EL (cell line): ENCODE results near the gene STARD7.
A peak's percentile ranks its signal among the peaks of the same experiment; 100 is the strongest.

ENCODE experiments used
- DNase-seq: peaks from one replicate; pipeline ENCODE4 v3.0.0-alpha.2; 2016

The STARD7 gene

DNA sequence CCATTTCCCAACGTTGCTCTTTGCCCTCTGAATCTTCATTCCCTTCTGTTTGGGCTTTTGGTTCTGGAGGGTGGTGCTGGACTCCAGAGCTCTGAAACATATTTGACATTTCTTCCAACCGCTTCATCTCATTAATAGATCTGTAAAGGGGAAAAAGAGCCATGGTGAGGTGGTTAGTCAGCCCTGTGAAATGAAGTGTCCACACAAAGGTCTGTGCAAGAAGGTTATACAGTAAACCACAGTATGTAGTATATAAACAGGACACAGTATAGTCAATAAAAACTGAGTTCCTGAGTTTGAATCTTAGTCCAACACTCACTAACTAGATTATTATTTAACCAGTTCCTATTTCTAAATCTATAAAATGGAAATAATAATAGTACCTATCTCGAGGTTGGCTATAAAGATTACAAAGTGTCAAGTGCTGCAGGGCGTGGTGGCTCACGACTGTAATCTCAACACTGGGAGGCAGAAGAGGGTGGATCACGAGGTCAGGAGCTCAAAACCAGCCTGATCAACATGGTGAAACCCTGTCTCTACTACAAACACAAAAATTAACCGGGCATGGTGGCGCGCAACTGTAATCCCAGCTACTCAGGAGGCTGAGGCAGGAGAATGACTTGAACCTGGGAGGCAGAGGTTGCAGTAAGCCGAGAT is 13.1 kb downstream of the STARD7 start:
- DNase-seq = peak; percentile 82

- DNase-seq = no peak
Observed at GRCh38 chr2:96191937-96192670, 16.5 kb downstream of the STARD7 start.

GRCh38 chr2:96188821-96189526 is 19.7 kb downstream of the STARD7 start:
- no peak for DNase-seq

DNA sequence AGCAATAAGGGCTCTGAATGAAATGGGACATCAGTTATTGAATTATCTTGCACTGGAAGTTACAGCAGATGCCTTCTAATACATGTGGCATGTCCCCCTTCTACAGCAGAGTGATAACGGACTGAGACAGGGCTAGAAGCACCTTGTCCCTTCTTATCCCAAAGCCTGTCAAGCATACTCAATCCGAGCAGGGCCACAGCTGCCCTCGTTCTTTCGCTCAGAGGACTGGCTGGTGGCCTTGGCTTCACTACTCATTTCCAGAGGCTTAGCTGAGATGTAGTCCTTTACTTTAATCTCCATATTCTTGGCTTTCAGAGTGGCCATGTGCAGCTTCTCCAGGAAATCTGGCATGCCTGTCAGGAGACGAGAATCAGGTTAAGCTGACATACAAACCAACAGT is 22.1 kb downstream of the STARD7 start:
- DNase-seq = no peak

- DNase-seq = no peak
Observed at GRCh38 chr2:96185516-96185915, 23.1 kb downstream of the STARD7 start.

- DNase-seq = no peak
Observed at GRCh38 chr2:96184989-96185388, 23.6 kb downstream of the STARD7 start.

DNA sequence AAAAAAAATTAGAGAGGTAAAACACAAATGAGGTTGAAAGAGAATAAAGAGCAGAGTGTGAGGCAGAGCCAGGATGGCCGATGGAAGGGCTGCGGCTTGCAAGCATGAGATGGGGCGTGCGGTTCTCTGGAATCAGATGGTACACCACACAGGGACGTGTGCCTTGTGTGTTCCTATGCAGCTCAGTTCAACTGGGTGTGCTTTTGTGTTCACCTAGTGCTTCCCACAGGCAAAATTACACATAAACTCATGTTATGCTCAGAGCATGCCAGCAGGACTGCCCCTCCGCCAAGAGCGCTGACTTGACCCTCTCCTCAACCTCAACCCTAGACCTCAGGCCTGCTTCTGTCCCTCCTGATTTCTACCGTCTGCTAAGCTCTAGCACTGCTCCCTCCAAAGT is 24.4 kb downstream of the STARD7 start:
- no peak for DNase-seq

DNA sequence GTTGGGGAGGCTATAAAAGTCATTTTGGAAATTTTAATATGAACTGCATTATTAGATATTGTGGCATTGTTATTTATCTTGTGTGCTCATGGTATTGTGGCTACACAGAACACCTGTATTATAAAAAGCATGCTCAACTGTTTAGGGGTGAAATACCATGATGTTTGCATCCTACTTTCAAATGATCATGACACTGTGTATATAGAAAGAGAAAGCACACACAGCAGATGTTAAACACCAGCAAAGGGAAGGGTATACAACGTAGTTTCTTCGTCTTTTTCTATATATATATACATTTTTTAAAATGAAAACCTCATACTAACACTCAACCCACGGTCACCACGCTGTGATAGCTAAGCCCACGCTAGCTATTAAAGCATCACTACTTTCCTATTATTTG is 27.1 kb downstream of the STARD7 start:
- no peak for DNase-seq

GRCh38 chr2:96180521-96180920 is 28.1 kb downstream of the STARD7 start:
- no peak for DNase-seq

GRCh38 chr2:96180002-96180401 is 28.6 kb downstream of the STARD7 start:
- no peak for DNase-seq

DNA sequence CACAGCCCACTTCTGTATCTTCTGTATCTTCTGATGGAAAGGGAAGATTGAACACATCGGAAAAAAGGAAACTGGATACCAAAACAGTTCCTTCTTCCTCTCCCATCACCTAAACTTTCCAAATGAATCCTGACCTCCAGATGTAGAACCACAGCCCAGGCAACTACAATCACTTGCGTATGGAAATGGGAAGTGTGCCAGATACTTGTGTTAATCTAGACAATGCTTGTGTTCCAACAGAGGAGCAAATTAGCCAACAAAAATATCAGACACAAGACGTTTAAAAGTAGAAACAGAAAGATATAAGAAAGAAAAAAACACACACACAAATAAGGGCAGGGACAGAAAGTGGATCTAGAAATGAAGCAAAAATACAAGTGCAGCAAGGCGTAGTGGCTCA is 32.0 kb downstream of the STARD7 start:
- no peak for DNase-seq

DNA sequence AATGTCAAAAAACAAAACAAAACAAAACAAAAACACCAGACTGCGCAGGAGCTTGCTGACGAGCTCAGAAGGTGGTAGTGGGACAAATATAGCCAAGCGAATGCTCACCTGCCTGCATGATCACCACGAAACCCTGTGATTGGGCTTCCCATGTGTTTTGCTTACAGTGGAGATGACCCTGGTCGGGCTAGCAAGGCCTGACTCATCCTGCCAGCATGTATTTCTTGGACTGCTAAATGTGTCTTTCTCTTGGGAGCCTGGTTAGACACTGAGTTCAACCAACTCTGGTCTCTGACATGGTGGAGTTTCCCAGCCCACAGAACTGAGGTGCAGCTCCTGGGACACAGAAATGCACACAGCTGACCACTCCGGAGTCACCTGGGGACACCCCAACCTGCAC is 32.7 kb downstream of the STARD7 start:
- peak; percentile 62 for DNase-seq

DNA sequence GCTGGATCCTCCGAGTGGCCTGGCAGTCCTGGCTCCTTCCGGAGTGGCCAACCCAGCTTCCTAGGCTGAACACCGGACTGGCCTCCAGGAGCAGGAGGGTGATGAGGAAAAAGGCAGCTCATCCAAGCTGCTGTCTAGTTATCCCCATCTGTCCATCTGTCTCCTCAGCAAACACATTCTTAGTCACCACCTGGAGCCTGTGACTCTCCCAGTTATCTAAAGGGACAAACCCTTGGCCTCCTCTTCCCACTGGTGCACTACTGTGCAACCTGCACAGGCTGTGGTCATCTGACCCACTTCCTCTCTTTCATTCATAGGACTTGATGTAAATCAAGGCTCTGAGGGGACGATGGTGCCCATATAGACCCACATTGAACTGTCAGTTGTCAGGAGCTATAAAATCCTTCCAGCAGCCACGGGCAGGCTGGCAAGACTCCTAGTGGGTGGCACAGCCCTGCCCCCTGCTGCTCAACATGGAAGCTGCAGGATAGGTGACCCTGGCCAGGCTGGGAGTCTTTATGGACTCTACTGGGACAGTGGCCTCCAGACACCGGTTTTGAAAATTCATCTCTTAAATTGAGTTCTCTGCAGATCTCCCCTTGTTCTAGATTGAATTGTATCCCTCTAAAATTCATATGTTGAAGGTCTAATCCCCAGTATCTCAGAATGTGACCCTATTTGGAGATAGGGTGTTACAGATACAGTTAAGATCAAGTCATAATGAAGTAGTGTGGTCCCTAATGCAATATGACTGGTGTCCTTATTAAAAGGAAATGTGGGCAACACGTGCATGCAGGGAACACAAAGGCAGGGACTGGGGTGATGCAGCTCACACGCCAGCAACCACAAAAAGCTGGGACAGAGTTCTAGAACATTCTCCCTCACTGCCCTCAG is 34.1 kb downstream of the STARD7 start:
- peak; percentile 68 for DNase-seq

DNA sequence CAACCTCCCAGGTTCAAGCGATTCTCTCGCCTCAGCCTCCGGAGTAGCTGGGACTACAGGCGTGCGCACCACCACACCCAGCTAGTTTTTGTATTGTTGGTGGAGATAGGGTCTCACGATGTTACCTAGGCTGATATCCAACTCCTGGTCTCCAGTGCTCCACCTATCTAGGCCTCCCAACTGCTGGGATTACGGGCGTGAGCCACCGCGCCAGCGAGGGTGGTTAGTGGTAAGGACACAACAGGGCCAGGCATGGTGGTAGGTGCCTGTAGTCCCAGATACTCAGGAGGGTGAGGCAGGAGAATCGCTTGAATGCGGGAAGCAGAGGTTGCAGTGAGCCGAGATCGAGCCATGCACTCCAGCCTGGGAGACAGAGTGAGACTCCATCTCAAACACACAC is 36.8 kb downstream of the STARD7 start:
- no peak for DNase-seq

GRCh38 chr2:96170626-96171025 is 38.0 kb downstream of the STARD7 start:
- DNase-seq = no peak

GRCh38 chr2:96169868-96170507 is 38.6 kb downstream of the STARD7 start:
- DNase-seq = no peak

DNA sequence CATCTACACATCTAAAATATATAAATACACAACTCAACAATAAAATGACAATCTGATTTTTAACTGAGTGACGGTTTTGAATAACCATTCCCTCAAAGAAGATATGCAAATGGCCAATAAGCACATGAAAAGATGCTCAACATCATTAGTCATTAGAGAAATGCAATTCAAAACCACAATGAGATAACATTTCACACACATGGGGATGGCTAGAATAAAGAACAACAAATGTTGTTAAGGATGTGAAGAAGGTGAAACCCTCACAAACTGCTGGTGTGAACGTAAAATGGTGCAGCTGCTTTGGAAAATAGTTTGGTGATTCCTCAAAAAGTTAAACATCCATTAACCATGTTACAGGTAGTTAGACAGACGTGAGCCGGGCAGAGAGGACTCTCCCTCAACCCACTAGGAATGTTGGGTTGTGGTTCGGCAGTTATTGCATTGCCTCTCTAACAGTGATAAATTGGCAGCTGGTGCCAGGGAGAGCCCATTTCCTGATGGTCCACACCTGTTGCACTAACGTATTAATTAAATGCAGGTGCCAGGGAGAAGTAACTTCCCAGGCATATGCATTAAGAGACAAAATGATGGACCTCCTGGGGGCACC is 41.1 kb downstream of the STARD7 start:
- DNase-seq = no peak

- DNase-seq = no peak
Observed at GRCh38 chr2:96164459-96165184, 44.0 kb downstream of the STARD7 start.

GRCh38 chr2:96163768-96164429 is 44.7 kb downstream of the STARD7 start:
- DNase-seq = no peak

DNA sequence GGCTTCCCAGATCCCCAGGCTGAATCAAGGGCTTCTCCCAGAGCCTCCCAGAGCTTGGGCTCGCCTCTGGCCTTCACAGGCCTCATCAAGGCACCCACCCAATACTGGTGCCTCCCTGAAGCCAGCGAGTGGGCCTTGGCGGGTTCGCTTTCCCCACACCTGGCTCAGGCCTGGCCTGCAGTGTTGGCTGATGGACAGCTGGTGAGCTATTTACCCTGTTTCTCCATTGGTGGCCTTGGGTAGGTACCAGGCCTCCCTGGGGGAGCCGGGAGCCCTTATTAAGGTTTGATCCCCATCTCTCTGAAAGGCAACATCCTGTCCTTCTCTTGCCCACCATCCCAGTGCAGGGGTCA is 45.2 kb downstream of the STARD7 start:
- no peak for DNase-seq

DNA sequence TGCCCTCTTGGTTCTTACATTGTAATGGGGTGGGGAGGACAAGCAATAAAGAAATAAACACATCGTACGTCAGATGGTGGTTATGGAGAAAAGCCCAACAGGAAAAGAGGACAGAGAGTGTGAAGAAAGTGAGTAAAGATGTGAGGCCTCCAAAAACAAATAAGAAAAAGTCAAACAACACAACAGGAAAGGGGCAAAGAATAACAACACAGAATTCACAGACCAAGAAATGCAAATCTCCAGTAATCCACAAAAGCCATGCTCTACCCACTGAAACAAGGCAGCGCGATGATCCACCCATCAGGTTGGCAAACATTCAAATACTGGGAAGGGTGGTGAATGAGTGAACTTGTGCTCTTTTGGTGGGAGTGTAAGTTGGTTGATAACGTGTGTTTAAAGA is 46.7 kb downstream of the STARD7 start:
- DNase-seq = no peak
